Daoy (cell line): ENCODE data around the gene E4F1. TPM values are rescaled to one million over a fixed set of nuclear protein-coding genes. Genes with fewer than 3 reads are reported as not detected.

ENCODE experiments used
- DNase-seq: peaks from one replicate; pipeline ENCODE4 v3.0.0-alpha.2; 2015; ENCODE audit warnings: low read depth
- total RNA-seq: library from RNA; depleted of rRNA; stranded (reverse); fragments of >200 nt; shearing (Covaris generic); gene quantifications from 2 replicates; pipeline ENCODE4 v1.2.3, GENCODE V29; 2014

The E4F1 gene
- total RNA-seq, 1 experiment from 2014 or later = 20.5 TPM

GRCh38 chr16:2206780-2207433 is 16.5 kb upstream of the E4F1 start:
- DNase-seq = no peak

GRCh38 chr16:2207872-2208271 is 15.5 kb upstream of the E4F1 start:
- no peak for DNase-seq

GRCh38 chr16:2208308-2208707 is 15.1 kb upstream of the E4F1 start:
- DNase-seq = no peak

GRCh38 chr16:2208772-2209171 is 14.6 kb upstream of the E4F1 start:
- DNase-seq = no peak

- DNase-seq = no peak
These were observed 14.0 kb upstream of the E4F1 start for GRCh38 chr16:2209258-2210008.

- DNase-seq = no peak
These were observed 13.4 kb upstream of the E4F1 start for GRCh38 chr16:2210009-2210332.

- no peak for DNase-seq
These were observed 12.7 kb upstream of the E4F1 start, which contains the start of gene BRICD5 for GRCh38 chr16:2210386-2211365. Gene BRICD5, minus strand, starts transcription at chr16:2210863. Its CDS starts 30 bp downstream, at chr16:2210833.

GRCh38 chr16:2211923-2212347 is 11.5 kb upstream of the E4F1 start:
- DNase-seq = no peak

GRCh38 chr16:2212362-2213324 is 10.7 kb upstream of the E4F1 start:
- DNase-seq = no peak

GRCh38 chr16:2213817-2214718 is 9.3 kb upstream of the E4F1 start:
- DNase-seq = no peak

- DNase-seq = no peak
These were observed 8.7 kb upstream of the E4F1 start, which contains the start of gene PGP for GRCh38 chr16:2214719-2214968. Gene PGP, minus strand, starts transcription at chr16:2214840. Its CDS starts 63 bp downstream, at chr16:2214777.

GRCh38 chr16:2216330-2216729 is 7.1 kb upstream of the E4F1 start:
- DNase-seq = no peak

- peak; percentile 44 for DNase-seq
These were observed 623 bp downstream of the E4F1 start for GRCh38 chr16:2223942-2224486.

GRCh38 chr16:2226245-2226793 is 2.9 kb downstream of the E4F1 start:
- no peak for DNase-seq

- no peak for DNase-seq
These were observed 3.5 kb downstream of the E4F1 start for GRCh38 chr16:2226918-2227317.

GRCh38 chr16:2228161-2228824 is 4.9 kb downstream of the E4F1 start:
- no peak for DNase-seq

- no peak for DNase-seq
These were observed 5.7 kb downstream of the E4F1 start for GRCh38 chr16:2229091-2229490.

- no peak for DNase-seq
These were observed 6.3 kb downstream of the E4F1 start for GRCh38 chr16:2229632-2230250.

GRCh38 chr16:2230376-2230775 is 7.0 kb downstream of the E4F1 start:
- DNase-seq = no peak
